Activated CD4-positive, CD25-positive, alpha-beta regulatory T cell (primary cell): Measurements from ENCODE around the gene FA2H.
"Not testable (repeated sequence)": the region's sequence is repeated elsewhere in the genome, so short reads cannot be mapped to it uniquely, and the experiment has no call there.

ENCODE experiments used
- DNase-seq, 4 experiments: peaks; one replicate each; lab custom pipeline; 2025; lab: John Stamatoyannopoulos, UW

Gene FA2H

DNA sequence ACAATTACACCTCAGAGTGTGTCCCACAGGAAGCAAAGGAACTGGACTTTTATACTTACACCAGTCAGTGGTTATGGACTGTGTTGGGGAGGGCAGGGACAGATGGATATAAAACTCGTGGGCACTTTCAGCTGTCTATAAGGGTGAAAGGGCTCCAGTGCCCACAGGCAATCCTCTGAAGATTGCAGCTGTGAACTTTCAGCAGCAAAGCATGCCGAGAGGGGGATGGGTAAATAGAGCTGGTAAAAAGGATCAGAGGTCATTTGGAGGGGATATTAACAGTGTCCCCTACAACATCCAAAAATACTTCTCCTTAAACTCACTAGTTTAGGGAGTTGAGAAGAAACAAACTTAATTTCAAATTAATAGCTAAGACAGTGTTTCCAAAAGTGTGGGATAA lies 94.6 kb downstream of the FA2H start:
- DNase-seq = no peak

DNA sequence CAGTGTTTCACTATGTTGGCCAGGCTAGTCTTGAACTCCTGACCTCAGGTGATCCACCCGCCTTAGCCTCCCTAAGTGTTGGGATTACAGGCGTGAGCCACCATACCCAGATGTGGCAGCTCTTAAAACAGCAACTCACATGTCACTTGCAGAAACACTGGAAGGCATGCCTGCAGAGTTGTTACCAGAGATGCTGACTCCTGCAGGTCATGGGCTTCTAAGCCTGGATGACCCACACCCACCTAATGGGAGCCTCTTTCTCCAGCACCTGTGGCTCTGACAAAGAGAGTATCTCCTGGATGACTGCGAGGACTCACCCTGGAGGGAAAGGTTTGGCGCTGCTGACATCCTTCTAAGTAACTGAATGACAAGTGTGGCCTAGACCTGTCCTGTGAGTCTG lies 96.8 kb downstream of the FA2H start:
- DNase-seq = no peak

DNA sequence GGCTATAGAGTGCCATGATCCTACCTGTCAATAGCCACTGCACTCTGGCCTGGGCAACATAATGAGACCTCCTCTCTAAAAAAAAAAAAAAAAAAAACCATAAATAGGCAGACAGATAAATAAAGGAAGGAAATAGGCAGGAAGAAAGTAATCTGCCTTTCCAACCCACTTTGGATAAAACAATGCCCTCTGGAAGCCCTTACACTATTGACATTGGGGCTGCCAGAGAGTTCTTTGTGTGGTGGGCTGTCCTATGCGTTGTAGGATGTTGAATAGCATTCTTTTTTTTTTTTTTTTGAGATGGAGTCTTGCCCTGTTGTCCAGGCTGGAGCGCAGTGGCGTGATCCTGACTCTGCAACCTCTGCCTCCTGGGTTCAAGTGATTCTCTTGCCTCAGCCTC lies 100.7 kb downstream of the FA2H start:
- no peak for DNase-seq

DNA sequence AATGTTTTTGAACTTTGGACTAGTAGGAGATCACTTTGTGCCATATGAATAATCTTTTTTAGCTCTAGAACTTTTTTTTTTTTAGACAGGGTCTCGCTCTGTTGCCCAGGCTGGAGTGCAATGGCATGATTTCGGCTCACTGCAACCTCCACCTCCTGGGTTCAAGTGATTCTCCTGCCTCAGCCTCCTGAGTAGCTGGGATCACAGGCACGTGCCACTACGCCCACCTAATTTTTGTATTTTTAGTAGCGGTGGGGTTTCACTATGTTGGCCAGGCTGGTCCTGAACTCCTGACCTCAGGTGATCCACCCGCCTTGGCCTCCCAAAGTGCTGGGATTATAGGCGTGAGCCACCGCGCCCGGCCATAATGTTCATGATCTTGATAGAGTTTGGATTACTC lies 105.7 kb downstream of the FA2H start:
- not testable (repeated sequence) for DNase-seq

DNA sequence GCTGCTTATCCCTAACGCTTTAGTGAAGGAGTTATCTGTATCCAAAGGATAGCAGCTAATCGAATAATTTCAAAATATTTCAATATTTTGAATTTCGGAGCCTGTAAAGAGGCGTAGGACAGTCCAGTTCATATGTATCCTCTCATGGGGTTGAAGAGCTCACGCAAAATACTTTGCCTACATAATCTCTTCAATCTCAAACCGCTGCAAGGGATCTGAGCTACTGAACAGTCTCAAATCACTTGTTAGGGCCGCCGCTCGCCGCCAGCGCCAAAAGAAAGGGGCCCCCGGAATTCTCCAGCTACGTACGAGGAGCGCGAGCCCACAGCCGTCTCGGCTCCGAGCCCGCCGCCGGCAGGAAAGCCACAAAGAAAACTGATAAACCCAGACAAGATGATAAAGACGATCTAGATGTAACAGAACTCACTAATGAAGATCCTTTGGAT lies 107.3 kb downstream of the FA2H start:
- DNase-seq = no peak

DNA sequence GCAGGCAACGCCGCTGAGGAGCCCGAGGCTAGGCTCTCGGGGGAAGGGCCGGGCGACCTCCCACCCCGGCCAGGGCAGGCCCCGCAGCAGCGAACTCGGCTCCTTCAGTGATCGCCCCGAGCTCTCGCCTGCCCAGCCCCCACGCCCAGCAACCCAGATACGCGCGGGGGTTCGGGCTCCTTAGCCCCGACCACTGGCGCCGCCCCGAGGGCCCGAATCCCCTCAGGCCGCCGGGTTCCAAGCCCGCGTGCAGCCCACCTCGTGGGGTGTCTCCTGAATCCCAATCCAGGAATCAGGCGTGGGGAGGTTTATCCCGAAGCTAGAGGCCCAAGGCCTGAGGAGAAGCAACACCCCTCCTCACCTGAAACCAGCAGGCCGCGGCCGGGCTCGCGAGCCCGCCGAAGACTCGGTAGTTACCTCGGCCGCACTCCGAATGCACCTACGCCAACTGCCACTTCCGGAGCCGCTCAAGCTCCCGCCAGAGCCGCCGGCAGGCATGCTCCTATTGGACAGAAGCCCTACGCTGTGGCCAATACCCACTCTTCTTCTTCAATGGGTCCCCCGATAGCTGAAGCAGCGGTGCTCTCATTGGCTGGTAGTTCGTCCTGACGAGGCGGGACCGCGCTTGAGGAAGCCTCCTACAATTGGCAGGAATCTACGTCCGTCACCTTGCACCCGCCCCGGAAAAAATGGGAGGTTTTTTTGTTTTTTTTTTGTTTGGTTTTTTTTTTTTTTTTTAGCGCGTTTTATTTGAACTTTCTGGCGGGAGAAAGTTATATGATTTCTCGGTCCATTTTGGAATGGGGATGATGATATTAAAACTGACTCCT lies 108.0 kb downstream of the FA2H start, which contains the start of gene RFWD3:
RFWD3 (minus strand) TSS at position 453 of the 830 bp plus-strand sequence. CDS start 5,428 bp downstream, outside the sequence.
- peak; percentile 89 to 92 (median 90) for DNase-seq

DNA sequence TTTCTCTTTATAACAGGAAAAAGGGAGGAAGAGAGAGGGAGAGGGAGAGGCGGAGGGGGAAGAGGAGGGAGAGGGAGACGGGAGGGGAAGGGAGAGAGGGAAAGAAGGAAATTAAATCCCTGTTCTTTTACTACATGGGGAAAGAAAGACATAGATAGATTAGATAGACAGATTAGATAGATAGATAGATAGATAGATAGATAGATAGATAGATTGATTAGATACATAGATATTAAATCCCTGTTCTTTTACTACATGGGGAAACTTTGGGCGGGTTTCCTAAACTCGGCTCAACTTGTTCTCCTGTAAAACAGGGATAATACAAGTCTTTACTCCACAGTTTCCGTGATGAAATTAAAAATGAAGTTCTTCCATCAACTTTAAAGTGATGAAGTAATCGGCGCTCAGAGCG lies 108.6 kb downstream of the FA2H start:
- no peak for DNase-seq
